DND-41 (cell line): Measurements from ENCODE around the gene AGAP2.

Experiments
- ATAC-seq: fragments of 200-7000 bp; cut with Tn5 transposase; 3 replicates; pipeline ENCODE4 v1.9.1; 2021; ENCODE audit warnings: low read depth; ENCODE audit not compliant: insufficient read depth
- DNase-seq: peaks from one replicate; pipeline ENCODE4 v3.0.0-alpha.2; 2020
- H2AFZ ChIP-seq: 2 replicates; pipeline ENCODE4 v1.6.0; 2012; ENCODE audit warnings: low read depth, low read length
- H3K27ac ChIP-seq: 2 replicates; pipeline ENCODE4 v1.5.1; 2012; ENCODE audit warnings: low read length, inconsistent platforms
- H3K27me3 ChIP-seq: fragments of 200-600 bp; sonication (generic); 2 replicates; pipeline ENCODE4 v1.6.0; 2012; ENCODE audit warnings: low read length, mild to moderate bottlenecking, inconsistent platforms; ENCODE audit not compliant: insufficient read depth, poor library complexity
- H3K36me3 ChIP-seq: 2 replicates; pipeline ENCODE4 v1.5.1; 2012; ENCODE audit warnings: low read length, inconsistent platforms; ENCODE audit not compliant: insufficient read depth
- H3K4me1 ChIP-seq: 2 replicates; pipeline ENCODE4 v1.5.1; 2012; ENCODE audit warnings: mild to moderate bottlenecking, low read length; ENCODE audit not compliant: insufficient read depth
- H3K4me2 ChIP-seq: 2 replicates; pipeline ENCODE4 v1.6.0; 2012; ENCODE audit warnings: mild to moderate bottlenecking, moderate library complexity, low read length, inconsistent platforms; ENCODE audit not compliant: insufficient read depth
- H3K4me3 ChIP-seq, 2 experiments: fragments of 200-600 bp in 1 of 2; shearing (Covaris generic) in 1 of 2; 2 replicates each; pipeline ENCODE4 v1.5.1; 2012 to 2016; ENCODE audit warnings: inconsistent platforms in 2 of 2, low read length in 2 of 2, mild to moderate bottlenecking in 2 of 2, low read depth in 1 of 2, moderate library complexity in 1 of 2
- H3K79me2 ChIP-seq: 2 replicates; pipeline ENCODE4 v1.6.0; 2012; ENCODE audit warnings: low read length, inconsistent platforms; ENCODE audit not compliant: insufficient read depth
- H3K9ac ChIP-seq: 2 replicates; pipeline ENCODE4 v1.6.0; 2012; ENCODE audit warnings: low read depth, mild to moderate bottlenecking, inconsistent platforms, low read length, moderate library complexity
- H3K9me3 ChIP-seq: 2 replicates; pipeline ENCODE4 v1.5.1; 2012; ENCODE audit warnings: low read length, moderate library complexity, mild to moderate bottlenecking, inconsistent platforms; ENCODE audit not compliant: insufficient read depth, severe bottlenecking
- H4K20me1 ChIP-seq: 2 replicates; pipeline ENCODE4 v1.6.0; 2012; ENCODE audit warnings: low read length; ENCODE audit not compliant: insufficient read depth
- CTCF ChIP-seq: IDR thresholded peaks from 2 replicates; pipeline ENCODE4 v1.5.1; 2012; ENCODE audit warnings: borderline replicate concordance, low read length, moderate library complexity, mild to moderate bottlenecking; ENCODE audit not compliant: poor library complexity, severe bottlenecking; ENCODE audit errors: extremely low read depth
- EZH2 ChIP-seq: IDR thresholded peaks from 3 replicates; pipeline ENCODE4 v1.6.1; 2012; ENCODE audit warnings: borderline replicate concordance, low read depth, mild to moderate bottlenecking, moderate library complexity, low read length, inconsistent platforms; ENCODE audit not compliant: severe bottlenecking

Gene AGAP2

GRCh38 chr12:57695770-57696432 is 42.6 kb downstream of the AGAP2 start:
- peaks cover 25% of the 10 kb centered on the region for H3K4me1 ChIP-seq
- no peak overlapping the region for H3K27ac ChIP-seq
- H3K9me3 ChIP-seq, result no peaks in the 10 kb centered on the region
- no peak for DNase-seq
- H4K20me1 ChIP-seq, result no peaks in the 10 kb centered on the region
- H2AFZ ChIP-seq, result no peak overlapping the region
- no peak for ATAC-seq
- TF ChIP-seq EZH2 (no peak), CTCF (no peak)
- peak overlapping the region; percentile 96; the same call in 1 of the 2 replicates for H3K4me2 ChIP-seq
- no peak overlapping the region for H3K4me3 ChIP-seq
- H3K79me2 ChIP-seq, result peaks cover 19% of the 10 kb centered on the region
- no peak overlapping the region for H3K9ac ChIP-seq
- peaks cover 29% of the 10 kb centered on the region for H3K36me3 ChIP-seq
- no peaks in the 10 kb centered on the region for H3K27me3 ChIP-seq

GRCh38 chr12:57694459-57695019 is 44.0 kb downstream of the AGAP2 start:
- Histone ChIP-seq H2AFZ (peak overlapping the region; percentile 99), H3K36me3 (peaks cover 29% of the 10 kb centered on the region), H3K9me3 (no peaks in the 10 kb centered on the region), H3K4me1 (peaks cover 25% of the 10 kb centered on the region), H3K4me2 (peak overlapping the region; percentile 96), H3K4me3 (peak overlapping the region; percentile 76 to 89; a peak in 3 of 4 replicates), H3K9ac (peak overlapping the region; percentile 74), H3K27me3 (no peaks in the 10 kb centered on the region), H3K27ac (peak overlapping the region; percentile 81), H4K20me1 (no peaks in the 10 kb centered on the region), H3K79me2 (peaks cover 19% of the 10 kb centered on the region)
- no peak for ATAC-seq
- TF ChIP-seq EZH2 (no peak), CTCF (no peak)
- DNase-seq, result peak; percentile 34

- ATAC-seq (peak; percentile 98), DNase-seq (peak; percentile 99)
- peak within 1 kb of the TSS; percentile 81 for H3K27ac ChIP-seq
- peaks cover 19% of the 10 kb centered on the region for H3K79me2 ChIP-seq
- H3K4me3 ChIP-seq, result peak within 1 kb of the TSS; percentile 76 to 89; a peak in 3 of 4 replicates
- peaks cover 29% of the 10 kb centered on the region for H3K36me3 ChIP-seq
- peaks cover 25% of the 10 kb centered on the region for H3K4me1 ChIP-seq
- H3K9me3 ChIP-seq, result no peaks in the 10 kb centered on the region
- peak within 1 kb of the TSS; percentile 99 for H2AFZ ChIP-seq
- TF ChIP-seq CTCF (peak; percentile 90), EZH2 (no peak)
- H3K27me3 ChIP-seq, result no peaks in the 10 kb centered on the region
- peak within 1 kb of the TSS; percentile 74 for H3K9ac ChIP-seq
- peak within 1 kb of the TSS; percentile 96 for H3K4me2 ChIP-seq
- no peaks in the 10 kb centered on the region for H4K20me1 ChIP-seq
Observed at GRCh38 chr12:57693659-57694458, 44.7 kb downstream of the AGAP2 start, which contains the start of gene OS9. Gene OS9, plus strand, starts transcription at chr12:57694132. Its CDS starts 30 bp downstream, at chr12:57694162.
